T-helper 9 cell (primary cell): ENCODE measurements around the gene LY6G5B.
"Not testable (repeated sequence)": the region's sequence is repeated elsewhere in the genome, so short reads cannot be mapped to it uniquely, and the experiment has no call there.

Experiments
- DNase-seq: peaks from one replicate; pipeline ENCODE4 v3.0.0-alpha.2; 2020

Gene LY6G5B

GRCh38 chr6:31692353-31692752 lies 22.6 kb downstream of the LY6G5B start:
- DNase-seq = no peak

- DNase-seq = no peak
Measured at GRCh38 chr6:31692886-31693285, 23.1 kb downstream of the LY6G5B start.

- no peak for DNase-seq
Measured at GRCh38 chr6:31693535-31693934, 23.8 kb downstream of the LY6G5B start.

- DNase-seq = no peak
Measured at GRCh38 chr6:31697555-31697954, 27.8 kb downstream of the LY6G5B start.

GRCh38 chr6:31700740-31701401 lies 31.1 kb downstream of the LY6G5B start:
- no peak for DNase-seq

- DNase-seq = no peak
Measured at GRCh38 chr6:31701666-31702404, 32.1 kb downstream of the LY6G5B start.

- DNase-seq = no peak
Measured at GRCh38 chr6:31702405-31702818, 32.6 kb downstream of the LY6G5B start.

GRCh38 chr6:31702819-31703716 lies 33.3 kb downstream of the LY6G5B start, which contains the start of gene ABHD16A:
Gene ABHD16A, minus strand, starts transcription at chr6:31703324. Its CDS starts 43 bp downstream, at chr6:31703281.
- peak; percentile 94 for DNase-seq

GRCh38 chr6:31705931-31706330 lies 36.2 kb downstream of the LY6G5B start:
- DNase-seq = no peak

- DNase-seq = no peak
Measured at GRCh38 chr6:31706599-31706998, 36.8 kb downstream of the LY6G5B start, which contains the start of gene LY6G6F. Gene LY6G6F, plus strand, starts transcription at chr6:31706866. Its CDS starts 41 bp downstream, at chr6:31706907.

- DNase-seq = no peak
Measured at GRCh38 chr6:31707701-31708100, 37.9 kb downstream of the LY6G5B start.

- DNase-seq = no peak
Measured at GRCh38 chr6:31708224-31708623, 38.4 kb downstream of the LY6G5B start.

- DNase-seq = not testable (repeated sequence)
Measured at GRCh38 chr6:31709157-31709556, 39.4 kb downstream of the LY6G5B start.

GRCh38 chr6:31710523-31711219 lies 40.9 kb downstream of the LY6G5B start:
- no peak for DNase-seq

GRCh38 chr6:31711233-31711632 lies 41.5 kb downstream of the LY6G5B start:
- no peak for DNase-seq

- DNase-seq = no peak
Measured at GRCh38 chr6:31712296-31712695, 42.5 kb downstream of the LY6G5B start.

GRCh38 chr6:31713465-31713864 lies 43.7 kb downstream of the LY6G5B start:
- no peak for DNase-seq

GRCh38 chr6:31713991-31714684 lies 44.4 kb downstream of the LY6G5B start:
- no peak for DNase-seq

- DNase-seq = no peak
Measured at GRCh38 chr6:31715022-31715958, 45.5 kb downstream of the LY6G5B start, which contains the start of gene LY6G6D. Gene LY6G6D, plus strand, starts transcription at chr6:31715348. Its CDS starts 8 bp downstream, at chr6:31715356.

- DNase-seq = no peak
Measured at GRCh38 chr6:31717499-31718222, 47.9 kb downstream of the LY6G5B start.
